Progenitor cell of endocrine pancreas (in vitro differentiated cells): ENCODE data around the gene RAF1. TPM values are rescaled to one million over a fixed set of nuclear protein-coding genes. Genes with fewer than 3 reads are reported as not detected.
A peak's percentile ranks its signal among the peaks of the same experiment; 100 is the strongest.
"Not testable (repeated sequence)": the region's sequence is repeated elsewhere in the genome, so short reads cannot be mapped to it uniquely, and the experiment has no call there.

Experiments used
- DNase-seq: peaks from one replicate; pipeline ENCODE4 v3.0.0; 2021; ENCODE audit warnings: low spot score; ENCODE audit not compliant: unreplicated experiment
- H3K27ac Mint-ChIP-seq: 2 replicates; pipeline ENCODE4 v1.8.0; 2021; ENCODE audit warnings: mild to moderate bottlenecking, moderate library complexity, mixed read lengths
- H3K27me3 Mint-ChIP-seq: 2 replicates; pipeline ENCODE4 v1.8.0; 2021; ENCODE audit warnings: mixed read lengths
- H3K36me3 Mint-ChIP-seq: 2 replicates; pipeline ENCODE4 v1.8.0; 2022; ENCODE audit warnings: mixed read lengths; ENCODE audit not compliant: insufficient read depth
- H3K4me1 Mint-ChIP-seq: 2 replicates; pipeline ENCODE4 v1.8.0; 2021; ENCODE audit warnings: low read depth, mixed read lengths
- H3K4me3 Mint-ChIP-seq: 2 replicates; pipeline ENCODE4 v1.8.0; 2021; ENCODE audit warnings: low read depth, mild to moderate bottlenecking, moderate library complexity, mixed read lengths
- H3K9me3 Mint-ChIP-seq: 2 replicates; pipeline ENCODE4 v1.8.0; 2021; ENCODE audit warnings: low read depth, mixed read lengths
- CTCF ChIP-seq: fragments of 200-600 bp; sonication (generic); IDR thresholded peaks from one replicate; pipeline ENCODE4 v1.5.0; 2021; ENCODE audit warnings: antibody characterized with exemption, mild to moderate bottlenecking; ENCODE audit not compliant: unreplicated experiment
- total RNA-seq: library from RNA; stranded (reverse); gene quantifications from 2 replicates; pipeline ENCODE4 v1.2.1, GENCODE V29; 2021

Gene RAF1
- total RNA-seq, 1 donor from 2014 or later = 135 TPM

DNA sequence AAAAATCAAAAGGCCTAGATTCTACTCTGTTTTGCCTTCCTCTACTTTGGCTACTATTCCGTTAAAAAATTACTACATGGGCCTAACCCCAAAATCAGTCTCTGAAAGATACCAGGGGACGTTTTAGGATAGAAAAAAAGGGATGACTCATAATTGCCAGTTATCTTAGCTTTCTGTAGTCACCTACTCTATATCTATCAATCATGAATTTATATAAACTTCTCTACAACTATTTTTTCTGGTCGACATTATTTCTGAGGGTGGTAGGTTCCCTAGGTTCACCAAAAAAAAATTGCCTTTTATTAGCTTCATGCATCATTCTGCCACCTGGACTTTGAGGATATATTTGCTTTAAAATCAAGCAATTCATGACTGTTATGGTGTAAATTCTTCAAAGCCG, 36.5 kb downstream of the RAF1 start:
- H3K27ac Mint-ChIP-seq = no peak overlapping the region
- DNase-seq = no peak

DNA sequence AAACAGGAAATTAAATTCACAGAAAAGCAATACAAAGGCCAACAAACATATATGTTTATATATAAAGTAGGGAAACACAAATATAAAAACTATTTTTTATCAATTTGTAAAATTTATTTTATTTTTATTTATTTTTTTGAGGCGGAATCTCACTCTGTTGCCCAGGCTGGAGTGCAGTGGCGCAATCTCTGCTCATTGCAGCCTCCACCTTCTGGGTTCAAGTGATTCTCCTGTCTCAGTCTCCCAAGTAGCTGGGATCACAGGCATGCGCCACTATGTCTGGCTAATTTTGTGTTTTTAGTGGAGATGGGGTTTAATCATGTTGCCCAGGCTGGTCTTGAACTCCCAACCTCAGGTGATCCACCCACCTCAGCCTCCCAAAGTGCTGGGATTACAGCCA, 39.0 kb downstream of the RAF1 start:
- not testable (repeated sequence) for H3K36me3 Mint-ChIP-seq, DNase-seq, H3K27me3 Mint-ChIP-seq, H3K9me3 Mint-ChIP-seq, H3K27ac Mint-ChIP-seq, H3K4me3 Mint-ChIP-seq
- peaks cover 19% of the 10 kb centered on the region for H3K4me1 Mint-ChIP-seq

More for the DNA sequence above, 36.5 kb downstream of the RAF1 start:
- H3K36me3 Mint-ChIP-seq = no peaks in the 10 kb centered on the region
- TF ChIP-seq CTCF = no peak
- no peaks in the 10 kb centered on the region for H3K27me3 Mint-ChIP-seq
- no peak overlapping the region for H3K4me3 Mint-ChIP-seq
- peaks cover 24% of the 10 kb centered on the region for H3K4me1 Mint-ChIP-seq
- no peaks in the 10 kb centered on the region for H3K9me3 Mint-ChIP-seq

DNA sequence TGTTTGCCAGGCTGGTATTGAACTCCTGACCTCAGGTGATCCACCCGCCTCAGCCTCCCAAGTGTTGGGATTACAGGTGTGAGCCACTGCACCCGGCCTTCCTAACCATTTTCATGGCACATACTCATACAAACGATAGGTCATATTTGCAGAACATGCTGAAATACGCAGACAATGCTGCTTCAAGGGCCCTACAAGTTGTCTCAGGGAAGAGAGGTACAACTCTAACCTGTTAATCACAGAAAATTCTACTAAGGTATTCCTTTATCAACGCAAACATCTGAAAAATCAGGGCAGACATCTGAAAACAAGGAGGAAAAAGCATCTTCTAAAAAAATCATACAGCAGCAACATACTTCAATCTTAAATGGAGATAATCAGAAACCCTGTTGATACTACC, 39.9 kb downstream of the RAF1 start:
- H3K27ac Mint-ChIP-seq = no peak overlapping the region

GRCh38 chr3:12622335-12622734, 41.6 kb downstream of the RAF1 start:
- H3K4me3 Mint-ChIP-seq = no peak overlapping the region
- H3K36me3 Mint-ChIP-seq = peaks cover 4% of the 10 kb centered on the region
- no peak for DNase-seq
- H3K27me3 Mint-ChIP-seq = no peaks in the 10 kb centered on the region
- no peak for TF ChIP-seq CTCF
- no peaks in the 10 kb centered on the region for H3K9me3 Mint-ChIP-seq
- H3K27ac Mint-ChIP-seq = peak overlapping the region; percentile 59
- peaks cover 14% of the 10 kb centered on the region for H3K4me1 Mint-ChIP-seq

More for the DNA sequence above, 39.9 kb downstream of the RAF1 start:
- DNase-seq = no peak
- no peaks in the 10 kb centered on the region for H3K36me3 Mint-ChIP-seq
- H3K9me3 Mint-ChIP-seq = no peaks in the 10 kb centered on the region
- H3K4me3 Mint-ChIP-seq = no peak overlapping the region
- H3K4me1 Mint-ChIP-seq = peaks cover 17% of the 10 kb centered on the region
- no peaks in the 10 kb centered on the region for H3K27me3 Mint-ChIP-seq
- no peak for TF ChIP-seq CTCF

DNA sequence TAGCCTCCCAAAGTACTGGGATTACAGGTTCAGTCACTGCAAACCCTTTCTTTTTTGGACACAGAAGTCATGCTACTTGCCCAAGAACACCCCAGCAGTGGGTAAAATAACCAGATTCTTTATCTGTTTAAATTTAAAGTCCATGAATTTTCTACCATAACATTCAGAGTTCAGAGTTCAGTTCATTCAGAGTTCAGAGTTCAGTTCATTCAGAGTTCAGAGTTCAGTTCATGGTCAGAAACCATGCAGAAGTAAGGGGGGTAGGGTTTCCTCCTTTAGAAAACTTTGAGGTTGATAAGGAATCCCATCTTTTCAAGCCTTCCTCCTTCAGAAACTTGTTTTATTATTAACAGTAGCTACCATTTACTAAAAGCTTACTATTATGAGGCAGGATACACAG, 43.2 kb downstream of the RAF1 start:
- no peaks in the 10 kb centered on the region for H3K9me3 Mint-ChIP-seq
- H3K27me3 Mint-ChIP-seq = no peaks in the 10 kb centered on the region
- H3K4me1 Mint-ChIP-seq = peaks cover 11% of the 10 kb centered on the region
- no peak overlapping the region for H3K27ac Mint-ChIP-seq
- no peak overlapping the region for H3K4me3 Mint-ChIP-seq
- peaks cover 9% of the 10 kb centered on the region for H3K36me3 Mint-ChIP-seq
- no peak for DNase-seq
- TF ChIP-seq CTCF = no peak

GRCh38 chr3:12620305-12620704, 43.6 kb downstream of the RAF1 start:
- Mint-ChIP-seq H3K27ac (no peak overlapping the region), H3K27me3 (no peaks in the 10 kb centered on the region), H3K9me3 (no peaks in the 10 kb centered on the region), H3K4me3 (no peak overlapping the region), H3K4me1 (peaks cover 11% of the 10 kb centered on the region), H3K36me3 (peaks cover 9% of the 10 kb centered on the region)
- no peak for DNase-seq
- TF ChIP-seq CTCF = no peak
